Inflammatory macrophage treated with lipopolysaccharide for 4 hours (primary cell): ENCODE data around the gene VAMP8.
"Not testable (repeated sequence)": the region's sequence is repeated elsewhere in the genome, so short reads cannot be mapped to it uniquely, and the experiment has no call there.

ENCODE experiments used
- DNase-seq: peaks from one replicate; pipeline ENCODE4 v3.0.0-alpha.2; 2020

Gene VAMP8

GRCh38 chr2:85577386-85578242, at the start of gene VAMP8:
VAMP8 (plus strand) TSS chr2:85577586; CDS start chr2:85577647, 61 bp downstream.
- peak; percentile 65 for DNase-seq

GRCh38 chr2:85527787-85528186, 49.6 kb upstream of the VAMP8 start:
- DNase-seq = no peak

- DNase-seq = no peak
These were observed 49.0 kb upstream of the VAMP8 start for GRCh38 chr2:85528355-85528754.

- DNase-seq = no peak
These were observed 47.6 kb upstream of the VAMP8 start for GRCh38 chr2:85529809-85530208.

GRCh38 chr2:85531589-85531988, 45.8 kb upstream of the VAMP8 start:
- no peak for DNase-seq

GRCh38 chr2:85534099-85534498, 43.3 kb upstream of the VAMP8 start:
- no peak for DNase-seq

- peak; percentile 83 for DNase-seq
These were observed 42.5 kb upstream of the VAMP8 start for GRCh38 chr2:85534881-85535280.

GRCh38 chr2:85536479-85536878, 40.9 kb upstream of the VAMP8 start:
- DNase-seq = no peak

- peak; percentile 32 for DNase-seq
These were observed 39.5 kb upstream of the VAMP8 start for GRCh38 chr2:85537600-85538506.

- peak; percentile 88 for DNase-seq
These were observed 38.7 kb upstream of the VAMP8 start, which contains the start of gene MAT2A for GRCh38 chr2:85538507-85539360. MAT2A (plus strand) TSS chr2:85539168; CDS start chr2:85539288, 120 bp downstream.

- DNase-seq = peak; percentile 62
These were observed 37.8 kb upstream of the VAMP8 start for GRCh38 chr2:85539361-85540132.

GRCh38 chr2:85540133-85540648, 37.2 kb upstream of the VAMP8 start:
- DNase-seq = no peak

- no peak for DNase-seq
These were observed 36.1 kb upstream of the VAMP8 start for GRCh38 chr2:85541262-85541661.

- DNase-seq = no peak
These were observed 35.5 kb upstream of the VAMP8 start for GRCh38 chr2:85541753-85542457.

- DNase-seq = no peak
These were observed 34.6 kb upstream of the VAMP8 start for GRCh38 chr2:85542777-85543176.

GRCh38 chr2:85544254-85544691, 33.1 kb upstream of the VAMP8 start:
- DNase-seq = not testable (repeated sequence)

GRCh38 chr2:85544915-85545779, 32.2 kb upstream of the VAMP8 start:
- DNase-seq = not testable (repeated sequence)

GRCh38 chr2:85545780-85546240, 31.6 kb upstream of the VAMP8 start:
- DNase-seq = no peak

GRCh38 chr2:85547089-85547858, 30.1 kb upstream of the VAMP8 start:
- no peak for DNase-seq
